IMR-90 (cell line): Measurements from ENCODE around the gene SH2D5. TPM values are rescaled to one million over a fixed set of nuclear protein-coding genes. Genes with fewer than 3 reads are reported as not detected.

Experiments
- ATAC-seq: fragments of 200-7000 bp; cut with Tn5 transposase; 2 replicates; pipeline ENCODE4 v1.9.1; 2020; ENCODE audit warnings: low read depth, mild to moderate bottlenecking, moderate library complexity
- BruUV-seq: library from RNA; stranded (reverse); fragments of 400-500 nt; replicated peaks from 2 replicates; lab custom pipeline; 2021; lab: Mats Ljungman, UMichigan
- CTCF ChIA-PET: fragments of 300-600 bp; formaldehyde crosslinking; extraction: SDS; loops from one replicate; lab custom pipeline; 2021; ENCODE audit warnings: antibody characterized with exemption; lab: Yijun Ruan, JAX
- POLR2A ChIA-PET: fragments of 300-600 bp; sonication (Branson Sonifier 250); formaldehyde crosslinking; loops from one replicate; lab custom pipeline; 2022; ENCODE audit warnings: antibody characterized with exemption; ENCODE audit not compliant: unreplicated experiment; lab: Charles Lee
- DNase-seq: peaks from one replicate; pipeline ENCODE4 v3.0.0; 2013
- H2AFZ ChIP-seq: replicated peaks from 2 replicates; pipeline ENCODE3; 2013; ENCODE audit warnings: low read length, mild to moderate bottlenecking; ENCODE audit not compliant: poor library complexity
- H2AK5ac ChIP-seq: 2 replicates; pipeline ENCODE4 v1.6.1; 2013; ENCODE audit warnings: low read depth, low read length, inconsistent platforms
- H2AK9ac ChIP-seq: replicated peaks from 2 replicates; pipeline ENCODE3; 2013; ENCODE audit warnings: mild to moderate bottlenecking, low read depth, low read length, moderate library complexity; ENCODE audit not compliant: poor library complexity
- H2BK120ac ChIP-seq: 2 replicates; pipeline ENCODE4 v1.6.1; 2013; ENCODE audit warnings: low read depth, low read length, inconsistent platforms
- H2BK15ac ChIP-seq: 3 replicates; pipeline ENCODE4 v1.6.1; 2013; ENCODE audit warnings: low read depth, low read length, inconsistent platforms
- H2BK20ac ChIP-seq: 2 replicates; pipeline ENCODE4 v1.6.1; 2013; ENCODE audit warnings: low read depth, mild to moderate bottlenecking, inconsistent platforms, low read length, moderate library complexity
- H2BK5ac ChIP-seq: 2 replicates; pipeline ENCODE4 v1.6.1; 2013; ENCODE audit warnings: mild to moderate bottlenecking, low read depth, low read length, inconsistent platforms; ENCODE audit not compliant: poor library complexity, severe bottlenecking
- H3K14ac ChIP-seq: replicated peaks from 2 replicates; pipeline ENCODE4 v1.6.1; 2013; ENCODE audit warnings: low read depth, low read length, inconsistent platforms
- H3K18ac ChIP-seq: 2 replicates; pipeline ENCODE4 v1.6.1; 2013; ENCODE audit warnings: low read depth, low read length, control low read depth
- H3K23ac ChIP-seq: 2 replicates; pipeline ENCODE4 v1.6.1; 2013; ENCODE audit warnings: low read depth, low read length, inconsistent platforms
- H3K27ac ChIP-seq: 2 replicates; pipeline ENCODE4 v1.5.1; 2013; ENCODE audit warnings: mild to moderate bottlenecking, control low read depth, low read length; ENCODE audit not compliant: insufficient read depth
- H3K27me3 ChIP-seq: 2 replicates; pipeline ENCODE4 v1.6.1; 2013; ENCODE audit warnings: low read length; ENCODE audit not compliant: control insufficient read depth, insufficient read depth
- H3K36me3 ChIP-seq: 2 replicates; pipeline ENCODE4 v1.6.1; 2013; ENCODE audit warnings: low read length, mixed read lengths; ENCODE audit not compliant: control insufficient read depth, insufficient read depth
- H3K4ac ChIP-seq: 2 replicates; pipeline ENCODE4 v1.6.1; 2013; ENCODE audit warnings: low read depth, low read length, inconsistent platforms
- H3K4me1 ChIP-seq: 2 replicates; pipeline ENCODE4 v1.6.1; 2013; ENCODE audit warnings: low read length, mixed read lengths; ENCODE audit not compliant: control insufficient read depth, insufficient read depth
- H3K4me2 ChIP-seq: 2 replicates; pipeline ENCODE4 v1.6.1; 2013; ENCODE audit warnings: low read depth, mild to moderate bottlenecking, control low read depth, low read length, moderate library complexity
- H3K4me3 ChIP-seq: 2 replicates; pipeline ENCODE4 v1.5.1; 2013; ENCODE audit warnings: low read depth, mild to moderate bottlenecking, control low read depth, low read length, moderate library complexity; ENCODE audit not compliant: insufficient read depth
- H3K56ac ChIP-seq: 2 replicates; pipeline ENCODE4 v1.6.1; 2013; ENCODE audit warnings: low read length, inconsistent platforms; ENCODE audit not compliant: insufficient read depth; ENCODE audit errors: extremely low read depth
- H3K79me1 ChIP-seq, 2 experiments: 2 replicates each; pipeline ENCODE4 v1.6.1; 2013; ENCODE audit warnings: low read length in 2 of 2, inconsistent platforms in 1 of 2, low read depth in 1 of 2
- H3K9ac ChIP-seq: 2 replicates; pipeline ENCODE4 v1.6.1; 2013; ENCODE audit warnings: low read depth, low read length, control low read depth
- H3K9me1 ChIP-seq: 2 replicates; pipeline ENCODE4 v1.6.1; 2013; ENCODE audit warnings: low read length, inconsistent platforms; ENCODE audit not compliant: insufficient read depth
- H3K9me3 ChIP-seq: 2 replicates; pipeline ENCODE4 v1.6.1; 2013; ENCODE audit warnings: low read length; ENCODE audit not compliant: control insufficient read depth, insufficient read depth
- H4K20me1 ChIP-seq: 2 replicates; pipeline ENCODE4 v1.6.1; 2013; ENCODE audit warnings: low read length, inconsistent platforms; ENCODE audit not compliant: insufficient read depth
- H4K5ac ChIP-seq: 2 replicates; pipeline ENCODE4 v1.6.1; 2013; ENCODE audit warnings: mild to moderate bottlenecking, low read depth, low read length, control low read depth
- H4K8ac ChIP-seq, 2 experiments: 2 replicates each; pipeline ENCODE4 v1.6.1; 2013; ENCODE audit warnings: low read depth in 2 of 2, low read length in 2 of 2, control low read depth in 1 of 2, inconsistent platforms in 1 of 2
- H4K91ac ChIP-seq: 2 replicates; pipeline ENCODE4 v1.6.1; 2013; ENCODE audit warnings: low read depth, low read length, inconsistent platforms; ENCODE audit not compliant: insufficient read depth
- FOS ChIP-seq: fragments of 150-350 bp; IDR thresholded peaks from 2 replicates; pipeline ENCODE4 v1.6.1; 2016; ENCODE audit warnings: low read depth, low read length
- MXI1 ChIP-seq: IDR thresholded peaks from 2 replicates; pipeline ENCODE4 v1.6.1; 2012; ENCODE audit warnings: low read depth, mild to moderate bottlenecking, low read length, moderate library complexity, borderline replicate concordance
- WGBS, 2 experiments: methylation state at CpG; one replicate each; pipeline versions ENCODE4 v1.1.5 to v1.1.7; 2013; ENCODE audit warnings: missing lambda C conversion rate in 2 of 2; ENCODE audit not compliant: insufficient read length in 1 of 2; ENCODE audit errors: extremely low coverage in 2 of 2; 5-methylcytosine and 5-hydroxymethylcytosine counted together
- dilution Hi-C: fragments of 300-500 bp; cut with HindIII; formaldehyde crosslinking; loops from one replicate; pipeline ENCODE4 v1.14.3; 2018; ENCODE audit warnings: low sequenced_read_pairs; ENCODE audit not compliant: unreplicated experiment
- in situ Hi-C: fragments of 300-500 bp; cut with MboI; formaldehyde crosslinking; loops from 3 replicates; pipeline ENCODE4 v1.14.3; 2019; ENCODE audit warnings: low sequenced_read_pairs, inconsistent platforms, mixed read lengths
- intact Hi-C: fragments of 100-400 bp; cut with micrococcal nuclease; formaldehyde crosslinking; loops from 2 replicates; pipeline ENCODE4 v1.10.0; 2022
- polyA plus RNA-seq, 3 experiments: library from polyadenylated mRNA; depleted of rRNA; stranded (reverse); fragments of >200 nt; gene quantifications; 2 replicates each; pipeline ENCODE4 v1.2.3, GENCODE V29; 2012; ENCODE audit warnings: low replicate concordance in 1 of 3
- total RNA-seq: library from RNA; depleted of rRNA; stranded (reverse); fragments of >200 nt; gene quantifications from 2 replicates; pipeline ENCODE4 v1.2.3, GENCODE V29; 2012

SH2D5 gene
- total and polyA plus RNA-seq, 2 of the 4 experiments (the other 2 are of a cell fraction), result 7.2 to 14.4 TPM

DNA sequence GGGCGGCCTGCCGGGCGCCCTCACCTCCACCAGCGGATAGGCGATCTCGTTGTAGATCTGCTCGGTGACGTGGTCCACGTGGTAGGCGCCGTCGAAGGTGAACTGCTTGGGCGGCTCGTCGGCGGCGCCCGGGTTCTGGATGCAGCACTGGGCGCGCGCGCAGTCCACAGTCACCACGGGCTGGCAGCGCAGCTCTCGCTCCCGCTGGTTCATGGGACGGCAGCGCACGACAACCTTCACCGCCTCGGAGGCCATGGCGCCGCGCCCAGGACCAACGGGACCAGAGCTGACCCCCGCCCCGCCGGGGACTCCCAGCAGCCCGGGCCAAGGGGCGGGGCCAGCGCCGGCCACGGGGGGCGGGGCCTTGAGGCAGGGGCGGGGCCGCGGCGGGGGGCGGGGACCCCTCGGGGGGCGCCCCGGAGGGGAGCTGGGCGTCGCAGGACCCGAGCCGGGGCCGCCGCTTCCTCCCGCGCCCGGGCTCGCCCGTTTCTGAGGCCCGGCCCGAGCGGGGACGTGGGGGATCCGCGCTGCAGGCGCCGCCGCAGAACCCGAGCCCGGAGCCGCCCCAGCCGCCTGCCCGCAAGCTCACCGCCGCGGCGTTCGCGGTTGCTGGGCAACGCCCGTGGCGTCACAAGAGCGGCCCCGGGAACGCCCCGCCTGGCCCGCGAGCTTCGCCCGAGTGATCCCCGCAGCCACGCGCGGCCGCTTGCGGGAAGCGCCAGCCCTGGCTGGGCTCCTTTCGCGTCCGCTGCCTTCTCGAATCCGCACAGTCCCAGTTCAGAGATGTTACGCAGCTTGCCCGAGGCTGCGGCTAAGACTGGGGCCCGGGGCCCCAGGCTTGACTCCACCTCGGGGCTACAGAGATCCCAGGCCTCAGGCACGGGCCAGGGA is 14.8 kb downstream of the SH2D5 start, which contains the start of gene KIF17:
Gene KIF17 (minus strand): TSS at position 556 of the 891 bp plus-strand sequence. CDS start 301 bp downstream, at position 255.
- no peak within 1 kb of the TSS for H2AK5ac ChIP-seq
- peak; percentile 72 for DNase-seq
- H2BK5ac ChIP-seq, result no peak within 1 kb of the TSS
- in situ Hi-C loops, result no loop called here
- no peaks in the 10 kb centered on the region for H3K9me3 ChIP-seq
- no peak for TF ChIP-seq FOS
- TF ChIP-seq MXI1, result peak; percentile 83; the same call in 1 of the 2 replicates
- no peaks in the 10 kb centered on the region for H3K79me1 ChIP-seq
- H2BK15ac ChIP-seq, result no peak within 1 kb of the TSS
- BruUV-seq, result no TSS peak
- H3K4me3 ChIP-seq, result peak within 1 kb of the TSS; percentile 91
- peak within 1 kb of the TSS; percentile 59; the same call in 1 of the 2 replicates for H4K5ac ChIP-seq
- peak; percentile 96 for ATAC-seq
- no peak within 1 kb of the TSS for H2BK120ac ChIP-seq
- peak within 1 kb of the TSS; percentile 59; the same call in 1 of the 2 replicates for H3K23ac ChIP-seq
- H3K4me1 ChIP-seq, result peaks cover 2% of the 10 kb centered on the region; the same call in 1 of the 2 replicates
- H4K8ac ChIP-seq, result peak within 1 kb of the TSS; percentile 58 to 68; a peak in 3 of 4 replicates
- H3K27me3 ChIP-seq, result no peaks in the 10 kb centered on the region
- peak within 1 kb of the TSS; percentile 38 for H3K9ac ChIP-seq
- POLR2A ChIA-PET, result no interaction called here
- H3K36me3 ChIP-seq, result no peaks in the 10 kb centered on the region
- 8% methylated on average over 72 of the region's 112 CpGs; no CpG with 5 or more reads in 1 of the 2 experiments for WGBS, 2 experiments
- 0 out of 2 replicates have a peak within 1 kb of the TSS, but pooled peaks have one; percentile 6 for H4K91ac ChIP-seq
- H3K9me1 ChIP-seq, result peaks cover 8% of the 10 kb centered on the region; the same call in 1 of the 2 replicates
- H3K27ac ChIP-seq, result peak within 1 kb of the TSS; percentile 37; the same call in 1 of the 2 replicates
- no peak within 1 kb of the TSS for H2BK20ac ChIP-seq
- H3K4me2 ChIP-seq, result peak within 1 kb of the TSS; percentile 91
- CTCF ChIA-PET, result interaction anchor here (1.2 kb wide), 1 partner anchor 21 kb away, joined by 3 read pairs; no protein-coding TSS in a partner anchor
- peak within 1 kb of the TSS; percentile 71 for H3K4ac ChIP-seq
- no peak within 1 kb of the TSS; the same call in 1 of the 2 replicates for H3K18ac ChIP-seq
- H3K14ac ChIP-seq, result no peak within 1 kb of the TSS
- H2AFZ ChIP-seq, result peak within 1 kb of the TSS; percentile 93
- dilution Hi-C loops, result no loop called here
- intact Hi-C loops, result no loop called here
- no peak within 1 kb of the TSS for H3K56ac ChIP-seq
- peak within 1 kb of the TSS; percentile 53 for H2AK9ac ChIP-seq
- no peaks in the 10 kb centered on the region for H4K20me1 ChIP-seq
